Skeletal muscle cell (primary cell): ENCODE results near the gene PTMS.

Experiments
- DNase-seq: peaks from one replicate; pipeline ENCODE4 v3.0.0-alpha.2; 2010; ENCODE audit warnings: low read depth
- H3K4me3 ChIP-seq: 2 replicates; pipeline ENCODE4 v1.5.1; 2011; ENCODE audit warnings: low read depth, mild to moderate bottlenecking, control low read depth, low read length, moderate library complexity

Gene PTMS

DNA sequence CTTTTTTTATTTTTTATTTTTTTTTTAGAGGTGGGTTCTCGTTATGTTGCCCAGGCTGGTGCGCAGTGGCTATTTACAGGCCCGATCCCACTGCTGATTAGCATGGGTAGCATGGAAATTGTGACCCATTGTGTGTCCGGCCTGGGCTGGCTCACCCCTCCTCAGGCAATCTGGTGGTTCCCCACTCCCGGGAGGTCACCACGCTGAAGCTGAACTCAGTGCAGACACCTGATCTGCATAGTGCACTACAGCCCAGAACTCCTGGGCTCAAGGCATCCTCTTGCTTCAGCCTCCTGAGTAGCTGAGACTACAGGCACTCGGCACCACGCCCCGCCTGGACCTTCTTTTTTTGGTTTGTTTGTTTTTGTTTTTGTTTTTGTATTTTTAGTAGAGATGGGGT lies 17.7 kb downstream of the PTMS start:
- no peak for DNase-seq
- no peak overlapping the region for H3K4me3 ChIP-seq

- no peak for DNase-seq
- no peak overlapping the region for H3K4me3 ChIP-seq
Measured at GRCh38 chr12:6784296-6784695, 18.1 kb downstream of the PTMS start.

DNA sequence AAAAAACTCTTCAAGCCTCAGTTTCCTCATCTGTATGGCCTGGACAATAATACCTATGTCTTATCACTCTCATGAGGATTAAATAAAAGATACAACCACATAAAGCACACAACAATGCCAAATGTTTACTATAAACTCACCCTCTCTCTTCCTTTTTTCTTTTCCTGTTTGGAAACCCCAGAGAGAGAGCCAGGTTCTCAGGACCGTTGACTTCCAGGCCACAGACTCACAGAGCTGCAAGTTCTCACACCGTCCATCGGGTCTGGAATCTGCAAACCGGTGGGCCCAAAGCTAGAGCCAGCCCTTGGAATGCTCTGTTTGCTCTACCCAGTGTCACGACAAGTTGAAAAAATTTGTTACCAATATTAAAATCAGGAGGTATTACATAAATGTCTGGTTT lies 18.6 kb downstream of the PTMS start:
- H3K4me3 ChIP-seq = no peak overlapping the region
- no peak for DNase-seq

DNA sequence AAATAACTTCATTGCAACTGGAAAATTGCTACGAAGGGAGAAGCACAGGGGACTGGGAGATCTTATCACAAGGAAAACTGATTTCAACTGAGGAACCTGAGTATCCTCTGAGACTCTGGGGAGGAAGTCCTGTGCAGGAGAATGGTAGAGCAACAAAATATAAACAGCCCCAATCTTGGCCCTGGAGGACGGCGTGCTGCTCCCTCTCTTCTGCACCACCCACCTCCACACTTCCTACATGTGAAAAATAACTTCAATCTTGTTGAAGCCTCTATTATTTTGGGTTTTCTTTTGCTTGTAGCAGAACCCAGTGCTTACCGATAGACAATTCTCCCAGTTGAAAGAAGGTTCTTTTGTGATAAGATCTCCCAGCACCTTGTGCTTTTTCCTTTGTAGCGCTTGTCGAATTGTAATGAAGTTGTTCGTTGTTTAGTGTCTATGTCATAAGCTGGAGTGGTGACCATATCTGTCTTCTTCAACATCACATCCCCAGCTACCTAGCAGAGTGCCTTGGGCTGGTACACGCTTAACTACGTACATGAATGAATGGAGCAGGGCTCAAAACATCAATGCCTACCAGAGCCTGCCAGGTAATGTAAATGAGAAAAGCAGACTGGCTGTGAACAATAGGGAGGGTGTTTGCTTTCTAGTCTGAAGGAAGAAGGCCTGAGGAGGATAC lies 20.4 kb downstream of the PTMS start:
- no peak for DNase-seq
- H3K4me3 ChIP-seq = no peak overlapping the region

- DNase-seq = no peak
- H3K4me3 ChIP-seq = no peak overlapping the region
Measured at GRCh38 chr12:6787309-6787708, 21.1 kb downstream of the PTMS start.

GRCh38 chr12:6788972-6789924 lies 23.1 kb downstream of the PTMS start, which contains the start of gene CD4:
Gene CD4, plus strand, starts transcription at chr12:6789528. Its CDS starts 10,611 bp downstream, at chr12:6800139.
- no peak for DNase-seq
- no peak within 1 kb of the TSS for H3K4me3 ChIP-seq

- DNase-seq = no peak
- H3K4me3 ChIP-seq = no peak overlapping the region
Measured at GRCh38 chr12:6790496-6791150, 24.5 kb downstream of the PTMS start.

- no peak for DNase-seq
- H3K4me3 ChIP-seq = no peak overlapping the region
Measured at GRCh38 chr12:6791931-6792520, 25.9 kb downstream of the PTMS start.

DNA sequence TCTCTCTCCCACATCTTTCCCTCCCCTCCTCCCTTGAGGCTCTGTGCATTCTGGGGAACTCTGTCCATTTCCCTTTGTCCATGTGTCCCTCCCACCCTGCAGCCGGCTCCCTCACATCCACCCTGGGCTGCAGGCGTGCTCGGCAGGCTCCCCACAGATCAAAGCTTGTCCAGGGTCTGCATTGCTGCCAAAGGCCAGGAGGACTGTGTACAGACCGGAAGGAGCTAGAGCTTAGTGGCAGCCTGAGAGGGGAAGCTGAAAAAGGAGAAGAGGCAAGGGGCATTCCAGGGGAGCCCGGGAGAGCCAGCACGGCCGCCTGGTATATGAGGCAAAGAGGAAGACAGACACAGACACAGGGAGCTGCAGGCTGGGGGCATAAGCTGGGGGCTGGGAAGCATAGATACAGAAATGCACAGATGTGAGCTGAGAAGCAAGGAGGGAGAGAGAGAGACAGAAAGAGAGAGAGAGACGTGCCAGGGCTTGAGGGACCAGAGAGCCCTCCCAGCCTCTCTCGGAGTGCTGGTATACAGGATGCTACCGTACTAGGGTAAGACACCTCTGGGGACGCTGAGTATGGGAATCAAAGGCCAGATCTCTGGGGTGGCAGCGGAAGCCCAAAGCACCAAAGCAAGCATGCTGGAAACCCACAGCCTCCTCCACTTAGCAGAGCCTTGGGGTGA lies 26.5 kb downstream of the PTMS start:
- no peak overlapping the region for H3K4me3 ChIP-seq
- no peak for DNase-seq

- DNase-seq = no peak
Measured at GRCh38 chr12:6795088-6795487, 28.9 kb downstream of the PTMS start.

DNA sequence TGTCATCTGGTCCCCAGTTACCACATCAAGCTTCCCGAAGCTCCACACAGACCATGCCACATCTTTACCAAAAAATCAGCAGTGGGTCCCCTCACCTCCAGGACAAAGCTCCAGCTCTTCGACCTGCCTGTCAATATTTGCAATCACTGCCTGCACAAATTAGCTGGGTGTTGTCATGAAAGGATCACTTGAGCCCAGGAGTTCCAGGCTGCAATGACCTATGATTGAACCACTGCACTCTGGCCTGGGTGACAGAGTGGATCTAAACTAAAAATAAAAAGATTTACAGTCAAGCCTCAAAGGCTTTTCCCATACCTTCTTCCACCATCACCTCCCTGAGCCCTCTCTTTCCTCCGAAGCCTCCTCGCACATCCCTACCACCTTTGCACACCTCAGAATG lies 30.4 kb downstream of the PTMS start:
- no peak overlapping the region for H3K4me3 ChIP-seq
- no peak for DNase-seq

More at GRCh38 chr12:6795088-6795487, 28.9 kb downstream of the PTMS start:
- H3K4me3 ChIP-seq = no peak overlapping the region

DNA sequence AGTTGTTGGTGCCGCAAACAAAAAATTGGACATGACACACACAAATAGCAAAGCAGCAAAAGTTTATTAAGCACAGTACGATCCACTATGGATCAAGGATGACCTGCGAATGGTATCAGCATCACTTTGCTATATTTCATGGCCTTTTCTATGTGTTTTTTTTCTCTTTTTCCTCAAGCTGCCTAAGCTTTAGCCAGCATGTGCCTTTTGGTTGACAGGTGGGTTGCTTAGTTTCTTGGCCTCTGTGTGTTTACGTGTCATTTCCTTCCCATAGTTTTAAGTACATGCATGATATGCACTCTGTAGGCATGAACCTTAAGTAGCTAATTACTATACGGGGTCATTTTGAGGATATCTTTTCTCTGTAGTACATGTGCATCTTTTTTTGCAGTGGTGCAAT lies 33.0 kb downstream of the PTMS start:
- no peak overlapping the region for H3K4me3 ChIP-seq
- DNase-seq = no peak

DNA sequence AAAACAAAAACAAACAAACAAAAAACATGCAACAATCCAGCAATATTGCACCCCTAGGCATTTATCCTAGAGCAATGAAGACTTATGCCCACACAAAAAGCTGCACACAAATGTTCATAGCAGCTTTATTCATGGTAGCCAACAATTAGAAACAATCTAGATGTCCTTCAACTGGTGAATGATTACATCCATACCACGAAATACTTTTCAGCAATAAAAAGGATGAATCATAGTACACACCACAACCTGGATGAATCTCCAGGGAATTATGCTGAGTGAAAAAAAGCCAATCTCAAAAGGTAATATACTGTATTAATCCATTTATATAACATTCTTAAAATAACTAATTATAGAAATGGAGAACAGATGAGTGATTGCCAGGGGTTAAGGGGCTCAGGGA lies 41.0 kb downstream of the PTMS start:
- DNase-seq = no peak
- no peak overlapping the region for H3K4me3 ChIP-seq

DNA sequence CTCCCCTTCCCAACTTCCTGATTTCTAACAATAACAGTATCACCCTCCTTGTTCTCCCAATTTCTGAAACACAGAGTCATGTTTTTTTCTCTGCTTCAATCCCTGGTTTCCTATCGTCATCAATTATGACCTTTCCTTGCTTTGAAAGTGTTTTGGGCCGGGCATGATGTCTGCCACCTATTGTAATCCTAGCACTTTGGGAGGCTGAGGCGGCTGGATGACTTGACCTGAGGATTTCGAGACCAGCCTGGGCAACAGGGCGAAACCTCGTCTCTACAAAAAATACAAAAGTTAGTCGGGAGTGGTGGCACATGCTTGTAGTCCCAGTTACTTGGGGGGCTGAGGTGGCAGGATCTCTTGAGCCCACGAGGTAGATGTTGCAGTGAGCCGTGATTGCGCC lies 42.9 kb downstream of the PTMS start:
- H3K4me3 ChIP-seq = no peak overlapping the region
- DNase-seq = no peak

GRCh38 chr12:6810758-6811157 lies 44.6 kb downstream of the PTMS start:
- H3K4me3 ChIP-seq = no peak overlapping the region

DNA sequence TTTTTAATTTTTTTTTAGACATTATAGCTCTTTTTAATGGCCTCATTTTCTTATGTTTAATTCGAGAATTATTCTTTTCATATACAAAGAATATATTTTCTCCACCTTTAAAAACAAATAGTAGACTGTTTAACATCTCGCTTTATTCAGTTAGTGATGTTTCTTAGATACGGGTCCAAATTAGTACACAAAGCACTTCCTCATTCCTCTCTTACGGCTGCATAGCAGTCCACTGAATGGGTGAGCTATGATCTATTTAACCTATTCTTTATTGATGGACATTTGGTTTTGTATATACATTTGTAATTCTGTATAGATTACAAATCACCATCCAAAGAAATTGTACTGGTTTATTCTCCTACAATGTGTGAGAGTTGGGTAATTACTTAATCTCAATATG lies 47.2 kb downstream of the PTMS start:
- H3K4me3 ChIP-seq = no peak overlapping the region
- no peak for DNase-seq

More at GRCh38 chr12:6810758-6811157, 44.6 kb downstream of the PTMS start:
- no peak for DNase-seq

DNA sequence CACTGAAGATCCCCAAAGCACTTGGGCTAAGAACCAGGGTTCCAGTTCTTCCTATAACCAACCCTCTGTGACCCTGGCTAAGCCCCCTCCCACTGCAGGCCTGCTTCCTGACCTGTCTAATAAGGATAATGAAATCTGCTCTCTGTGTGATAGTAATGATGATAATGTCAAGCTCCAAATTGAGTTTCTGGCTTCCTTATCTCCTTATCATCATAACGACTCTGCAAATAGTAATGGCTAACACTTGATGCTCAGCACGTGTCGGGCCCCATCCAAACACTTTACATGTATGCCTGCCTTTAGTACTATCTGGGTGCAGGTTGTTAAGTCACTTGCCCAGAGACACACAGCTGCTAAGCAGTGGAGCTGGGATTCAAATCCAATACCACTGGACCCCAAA lies 50.4 kb downstream of the PTMS start:
- no peak for DNase-seq
- no peak overlapping the region for H3K4me3 ChIP-seq

DNA sequence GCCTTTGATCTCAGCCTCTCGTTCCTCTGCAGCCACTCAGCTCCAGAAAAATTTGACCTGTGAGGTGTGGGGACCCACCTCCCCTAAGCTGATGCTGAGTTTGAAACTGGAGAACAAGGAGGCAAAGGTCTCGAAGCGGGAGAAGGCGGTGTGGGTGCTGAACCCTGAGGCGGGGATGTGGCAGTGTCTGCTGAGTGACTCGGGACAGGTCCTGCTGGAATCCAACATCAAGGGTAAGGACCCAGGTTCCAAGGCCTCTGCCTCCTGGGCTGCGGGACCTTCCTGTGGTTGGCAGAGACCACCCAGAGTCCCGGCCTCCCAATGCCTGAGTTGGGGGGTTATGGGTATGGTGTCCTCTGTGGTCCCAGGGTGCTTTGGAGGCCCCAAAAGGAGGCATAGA lies 50.9 kb downstream of the PTMS start:
- no peak for DNase-seq
- no peak overlapping the region for H3K4me3 ChIP-seq

GRCh38 chr12:6817662-6818157 lies 51.5 kb downstream of the PTMS start:
- H3K4me3 ChIP-seq = no peak overlapping the region
- DNase-seq = no peak
